ENCODE results near the gene ABHD17A.

Gene ABHD17A

DNA sequence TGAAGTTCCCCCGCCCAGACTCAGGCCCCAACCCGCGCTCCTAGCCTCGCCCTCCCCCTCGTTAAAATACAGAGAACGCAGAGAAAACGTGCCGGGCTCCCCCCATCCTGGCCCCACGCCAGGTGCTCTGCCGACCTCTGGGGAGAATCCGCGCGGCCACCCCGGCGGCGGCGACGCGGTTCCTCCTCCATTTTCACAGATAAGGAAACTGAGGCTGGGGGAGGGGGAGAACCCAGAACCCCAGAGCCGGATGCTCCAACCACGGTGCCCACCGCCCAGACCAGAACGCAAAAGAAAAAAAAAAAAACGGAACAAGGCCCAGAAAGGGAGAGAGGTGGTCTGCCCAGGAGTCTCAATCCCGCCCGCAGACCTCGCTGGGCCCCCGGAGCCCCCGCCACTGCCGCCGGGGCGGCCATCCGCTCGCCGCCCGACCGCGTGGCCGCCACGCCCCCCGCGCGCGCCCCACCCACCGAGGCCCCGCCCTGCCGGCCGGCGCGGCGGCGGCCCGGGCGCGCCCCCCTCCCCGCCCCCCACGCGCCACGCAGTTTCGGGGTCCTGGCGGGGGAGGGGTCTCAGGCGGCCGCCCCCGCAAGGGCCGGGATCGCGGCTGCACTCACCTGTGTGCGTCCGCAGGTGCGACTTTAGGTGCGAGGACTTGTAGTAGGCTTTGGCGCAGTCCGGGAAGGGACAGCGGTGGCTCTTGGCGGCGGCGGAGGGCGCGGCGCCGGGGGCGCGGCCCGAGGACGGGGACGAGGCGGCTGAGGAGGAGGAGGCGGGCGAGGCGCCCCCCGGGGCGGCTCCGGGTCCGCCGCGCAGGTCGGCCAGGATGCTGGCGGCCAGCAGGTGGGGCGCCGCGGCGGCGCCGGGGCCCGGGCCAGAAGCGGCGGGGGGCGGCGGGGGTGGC lies 22.6 kb downstream of the ABHD17A start:
- in situ Hi-C loops (cut with HindIII; ENCODE audit: low pct_ligation_motif_present, low sequenced_read_pairs) = no loop called here
- H3K27ac ChIP-seq = peak overlapping the region; percentile 49
- peak overlapping the region; percentile 83 for H3K4me3 ChIP-seq (ENCODE audit: low read depth, low read length)
- H3K27me3 ChIP-seq (replicated peaks) = no peaks in the 10 kb centered on the region
- TF ChIP-seq, protein P1, sequence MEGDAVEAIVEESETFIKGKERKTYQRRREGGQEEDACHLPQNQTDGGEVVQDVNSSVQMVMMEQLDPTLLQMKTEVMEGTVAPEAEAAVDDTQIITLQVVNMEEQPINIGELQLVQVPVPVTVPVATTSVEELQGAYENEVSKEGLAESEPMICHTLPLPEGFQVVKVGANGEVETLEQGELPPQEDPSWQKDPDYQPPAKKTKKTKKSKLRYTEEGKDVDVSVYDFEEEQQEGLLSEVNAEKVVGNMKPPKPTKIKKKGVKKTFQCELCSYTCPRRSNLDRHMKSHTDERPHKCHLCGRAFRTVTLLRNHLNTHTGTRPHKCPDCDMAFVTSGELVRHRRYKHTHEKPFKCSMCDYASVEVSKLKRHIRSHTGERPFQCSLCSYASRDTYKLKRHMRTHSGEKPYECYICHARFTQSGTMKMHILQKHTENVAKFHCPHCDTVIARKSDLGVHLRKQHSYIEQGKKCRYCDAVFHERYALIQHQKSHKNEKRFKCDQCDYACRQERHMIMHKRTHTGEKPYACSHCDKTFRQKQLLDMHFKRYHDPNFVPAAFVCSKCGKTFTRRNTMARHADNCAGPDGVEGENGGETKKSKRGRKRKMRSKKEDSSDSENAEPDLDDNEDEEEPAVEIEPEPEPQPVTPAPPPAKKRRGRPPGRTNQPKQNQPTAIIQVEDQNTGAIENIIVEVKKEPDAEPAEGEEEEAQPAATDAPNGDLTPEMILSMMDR (IDR thresholded peaks at IDR 0.05; ENCODE audit: low read depth, low read length, missing control alignments) = no peak
- DNase-seq = no peak
- no peaks in the 10 kb centered on the region for H3K36me3 ChIP-seq (replicated peaks)

DNA sequence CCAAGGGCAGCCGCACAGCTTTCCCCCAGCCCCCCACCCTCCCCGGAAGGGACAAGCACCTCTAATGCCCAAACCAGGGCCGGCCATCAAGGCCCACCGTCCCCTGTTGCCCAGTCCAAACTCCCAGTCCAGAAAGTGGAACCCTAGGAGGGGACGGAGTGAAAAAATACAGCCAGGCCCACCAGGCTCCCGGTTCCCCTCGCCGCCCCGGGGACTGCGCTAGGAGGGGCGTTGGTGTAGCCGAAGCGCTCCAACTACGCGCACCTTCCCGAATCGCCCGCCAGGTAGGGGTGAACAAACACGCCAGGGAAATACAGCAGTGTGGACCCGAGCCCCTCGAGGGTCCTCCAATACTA lies 23.2 kb downstream of the ABHD17A start:
- in situ Hi-C loops (cut with HindIII; ENCODE audit: low pct_ligation_motif_present, low sequenced_read_pairs) = no loop called here
- Histone ChIP-seq H3K4me3 (ENCODE audit: low read depth, low read length) (peak overlapping the region; percentile 83), H3K27me3 (replicated peaks) (no peaks in the 10 kb centered on the region), H3K27ac (peak overlapping the region; percentile 22), H3K36me3 (replicated peaks) (no peaks in the 10 kb centered on the region)
- no peak for DNase-seq
- TF ChIP-seq, protein P1 (IDR thresholded peaks at IDR 0.05; ENCODE audit: low read depth, low read length, missing control alignments) = no peak

DNA sequence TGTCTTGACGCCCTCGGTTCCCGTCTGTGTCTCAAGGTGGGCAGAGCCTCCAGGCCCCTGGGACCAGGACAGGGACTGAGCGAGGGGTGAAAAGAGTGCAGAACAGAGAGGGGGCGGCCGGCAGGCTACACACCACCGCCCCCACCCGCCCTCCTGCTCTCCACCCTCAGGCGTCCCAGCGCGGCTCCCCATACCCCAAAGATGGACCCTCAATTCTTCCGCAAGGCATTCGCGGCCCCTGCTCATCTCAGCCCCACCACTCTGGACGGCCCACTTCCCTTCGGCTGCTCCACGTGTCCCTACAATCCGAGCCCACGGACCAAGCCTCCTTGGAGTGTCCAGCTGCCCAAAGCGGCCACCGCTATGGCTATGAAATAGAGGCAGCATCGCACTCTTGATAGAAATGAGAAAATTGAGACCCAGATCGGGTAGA lies 23.7 kb downstream of the ABHD17A start:
- H3K27me3 ChIP-seq (replicated peaks) = no peaks in the 10 kb centered on the region
- in situ Hi-C loops (cut with HindIII; ENCODE audit: low pct_ligation_motif_present, low sequenced_read_pairs) = no loop called here
- H3K4me3 ChIP-seq (ENCODE audit: low read depth, low read length) = peak overlapping the region; percentile 83
- DNase-seq = no peak
- H3K27ac ChIP-seq = no peak overlapping the region
- no peaks in the 10 kb centered on the region for H3K36me3 ChIP-seq (replicated peaks)
- TF ChIP-seq, protein P1 (IDR thresholded peaks at IDR 0.05; ENCODE audit: low read depth, low read length, missing control alignments) = no peak

DNA sequence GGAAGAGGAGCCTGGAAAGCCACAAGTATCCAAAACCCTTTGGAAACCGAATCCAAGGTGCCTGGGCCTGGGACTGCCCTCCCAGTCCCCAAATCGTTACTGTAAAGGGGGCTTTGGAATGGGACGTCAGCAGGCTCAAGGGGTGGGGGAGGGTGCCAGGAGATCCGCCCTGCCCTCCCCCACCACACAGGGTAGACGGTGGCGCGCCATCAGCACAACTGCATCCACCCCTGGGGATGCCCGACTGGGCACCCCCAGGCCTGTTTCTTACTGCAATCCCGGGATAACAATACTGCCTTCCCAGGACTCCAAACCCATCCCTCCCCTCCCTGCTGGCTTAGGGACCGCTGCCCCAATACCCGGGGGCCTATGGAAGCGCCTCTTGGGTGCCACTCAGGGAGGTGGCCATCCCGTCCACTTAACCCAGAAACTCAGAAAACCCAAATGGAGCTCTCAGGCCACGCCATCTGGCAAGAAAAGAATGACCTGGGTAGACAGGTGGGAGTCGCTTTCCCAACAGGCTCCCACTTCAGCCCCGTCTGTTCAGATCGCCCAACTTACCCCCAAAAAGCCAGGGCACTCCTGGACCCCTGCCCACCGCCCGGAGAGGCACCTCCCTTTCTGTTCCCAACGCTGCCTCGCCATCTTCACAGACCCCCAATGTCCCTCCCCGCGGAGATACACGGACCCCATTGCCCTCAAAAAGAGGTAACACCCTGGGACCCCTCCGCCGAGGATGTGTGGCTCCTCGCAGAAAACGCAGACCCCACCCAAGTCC lies 24.3 kb downstream of the ABHD17A start:
- in situ Hi-C loops (cut with HindIII; ENCODE audit: low pct_ligation_motif_present, low sequenced_read_pairs) = no loop called here
- Histone ChIP-seq H3K4me3 (ENCODE audit: low read depth, low read length) (peak overlapping the region; percentile 83), H3K27me3 (replicated peaks) (no peaks in the 10 kb centered on the region), H3K27ac (peak overlapping the region; percentile 64), H3K36me3 (replicated peaks) (no peaks in the 10 kb centered on the region)
- no peak for DNase-seq
- TF ChIP-seq, protein P1 (IDR thresholded peaks at IDR 0.05; ENCODE audit: low read depth, low read length, missing control alignments) = no peak

DNA sequence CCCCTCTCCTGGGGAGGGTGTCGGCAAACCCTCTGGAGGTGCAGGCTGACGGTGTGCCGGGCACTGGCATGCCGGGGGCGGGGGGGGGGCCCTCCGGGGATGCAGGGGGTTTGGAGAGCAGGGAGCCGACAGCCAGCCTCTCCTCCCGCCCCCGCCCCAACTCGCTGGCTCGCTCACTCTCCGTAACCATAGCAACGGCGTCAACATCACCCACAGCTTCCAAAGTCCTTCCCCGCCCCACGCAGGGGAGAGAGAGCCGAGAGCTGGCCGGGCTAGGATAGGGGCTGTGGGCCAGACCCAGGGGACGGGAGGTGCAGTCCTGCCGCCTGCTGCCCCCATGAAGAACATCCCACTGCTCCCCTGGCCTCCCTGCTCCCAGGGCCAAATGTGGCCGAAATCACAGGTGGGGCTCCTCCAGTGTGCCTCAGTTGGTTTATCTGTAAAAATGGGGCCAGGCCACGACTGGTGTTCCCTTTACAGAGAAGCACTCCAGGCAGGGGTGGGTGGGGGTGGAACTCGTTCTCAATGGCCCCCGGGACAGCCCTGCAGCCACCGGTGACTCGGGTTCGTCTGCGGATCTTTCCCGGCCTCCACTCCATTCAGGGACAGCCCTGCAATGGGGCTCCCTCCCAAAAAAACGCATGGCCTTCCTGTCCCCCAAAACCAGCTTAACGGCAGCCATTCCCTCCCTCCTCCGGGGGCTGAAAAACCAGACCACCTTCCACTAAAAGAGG lies 25.1 kb downstream of the ABHD17A start:
- DNase-seq = peak; percentile 78

More for the DNA sequence above, 25.1 kb downstream of the ABHD17A start:
- Histone ChIP-seq H3K27me3 (replicated peaks) (no peaks in the 10 kb centered on the region), H3K4me3 (ENCODE audit: low read depth, low read length) (peak overlapping the region; percentile 83), H3K27ac (peak overlapping the region; percentile 64), H3K36me3 (replicated peaks) (no peaks in the 10 kb centered on the region)
- in situ Hi-C loops (cut with HindIII; ENCODE audit: low pct_ligation_motif_present, low sequenced_read_pairs) = no loop called here
- TF ChIP-seq, protein P1 (IDR thresholded peaks at IDR 0.05; ENCODE audit: low read depth, low read length, missing control alignments) = peak; percentile 7

Measured in brain microvascular endothelial cell (primary cell).